NCI-H146 (cell line): ENCODE results near the gene MORN1.

ENCODE experiments used
- DNase-seq: peaks from one replicate; lab custom pipeline; 2025; lab: John Stamatoyannopoulos, UW

The MORN1 gene

GRCh38 chr1:2292725-2293450 lies 98.5 kb downstream of the MORN1 start:
- DNase-seq = no peak

- no peak for DNase-seq
Observed at GRCh38 chr1:2291577-2291976, 99.8 kb downstream of the MORN1 start.

GRCh38 chr1:2290595-2291510 lies 100.5 kb downstream of the MORN1 start:
- DNase-seq = no peak

GRCh38 chr1:2290171-2290578 lies 101.2 kb downstream of the MORN1 start:
- no peak for DNase-seq

- no peak for DNase-seq
Observed at GRCh38 chr1:2289607-2290006, 101.7 kb downstream of the MORN1 start.

- no peak for DNase-seq
Observed at GRCh38 chr1:2288816-2289536, 102.4 kb downstream of the MORN1 start.

- DNase-seq = no peak
Observed at GRCh38 chr1:2288311-2288710, 103.0 kb downstream of the MORN1 start.

GRCh38 chr1:2287649-2288048 lies 103.7 kb downstream of the MORN1 start:
- DNase-seq = no peak

- DNase-seq = no peak
Observed at GRCh38 chr1:2286923-2287322, 104.4 kb downstream of the MORN1 start.

- no peak for DNase-seq
Observed at GRCh38 chr1:2284932-2285331, 106.4 kb downstream of the MORN1 start.

GRCh38 chr1:2283991-2284895 lies 107.1 kb downstream of the MORN1 start:
- DNase-seq = no peak

- DNase-seq = no peak
Observed at GRCh38 chr1:2283371-2283990, 107.9 kb downstream of the MORN1 start.

GRCh38 chr1:2282556-2283270 lies 108.6 kb downstream of the MORN1 start:
- no peak for DNase-seq

- DNase-seq = no peak
Observed at GRCh38 chr1:2279817-2280216, 111.5 kb downstream of the MORN1 start.

- no peak for DNase-seq
Observed at GRCh38 chr1:2279210-2279639, 112.1 kb downstream of the MORN1 start.

GRCh38 chr1:2278591-2279209 lies 112.7 kb downstream of the MORN1 start:
- DNase-seq = no peak

- DNase-seq = no peak
Observed at GRCh38 chr1:2277741-2278488, 113.4 kb downstream of the MORN1 start.

- no peak for DNase-seq
Observed at GRCh38 chr1:2276803-2277580, 114.4 kb downstream of the MORN1 start.
